HCT116 (cell line): Measurements from ENCODE around the gene GAB2. TPM values are rescaled to one million over a fixed set of nuclear protein-coding genes. Genes with fewer than 3 reads are reported as not detected.

Experiments used
- ATAC-seq: fragments of 200-7000 bp; cut with Tn5 transposase; 2 replicates; pipeline ENCODE4 v1.9.1; 2020; ENCODE audit warnings: mild to moderate bottlenecking, moderate library complexity
- BruUV-seq: library from RNA; stranded (reverse); fragments of 400-500 nt; replicated peaks from 2 replicates; lab custom pipeline; 2021; lab: Mats Ljungman, UMichigan
- CTCF ChIA-PET: fragments of 300-600 bp; sonication (Branson Sonifier 250); formaldehyde crosslinking; loops from one replicate; lab custom pipeline; 2021; ENCODE audit warnings: antibody characterized with exemption; lab: Charles Lee
- POLR2A ChIA-PET: fragments of 300-600, 350-600 bp; sonication (Branson Sonifier 250); formaldehyde crosslinking; loops from one replicate; lab custom pipeline; 2021; ENCODE audit warnings: antibody characterized with exemption; lab: Charles Lee
- RAD21 ChIA-PET, 2 experiments: fragments of 300-600 bp; sonication (Branson Sonifier 250); formaldehyde crosslinking; loops; one replicate each; lab custom pipeline; 2023; ENCODE audit warnings: low total read pairs in 2 of 2; ENCODE audit not compliant: uncharacterized antibody in 2 of 2, unreplicated experiment in 2 of 2, low non-redundant PET in 1 of 2; lab: Charles Lee
- DNase-seq: peaks from one replicate; pipeline ENCODE4 v3.0.0-alpha.2; 2010; ENCODE audit warnings: low read depth, low spot score
- H2AFZ ChIP-seq: fragments of 200-600 bp; shearing (Covaris generic), sonication (generic); 2 replicates; pipeline ENCODE4 v1.6.1; 2017; ENCODE audit warnings: low read depth, mixed run types, mixed read lengths, antibody characterized with exemption, low read length; ENCODE audit not compliant: poor library complexity, severe bottlenecking
- H3K27ac ChIP-seq: 2 replicates; pipeline ENCODE4 v1.5.1; 2012; ENCODE audit warnings: low read depth, low read length
- H3K27me3 ChIP-seq: fragments of 200-600 bp; sonication (generic); 2 replicates; pipeline ENCODE4 v1.6.1; 2016; ENCODE audit warnings: mixed run types, low read length, mixed read lengths; ENCODE audit not compliant: insufficient read depth
- H3K36me3 ChIP-seq, 2 experiments: fragments of 200-500 bp in 1 of 2; fragments of 200-600 bp in 1 of 2; sonication (Bioruptor generic) in 1 of 2; sonication (generic) in 1 of 2; 2 replicates each; pipeline versions ENCODE4 v1.5.1 to v1.6.1; 2014 to 2016; ENCODE audit warnings: low read length in 2 of 2, inconsistent platforms in 1 of 2, mixed read lengths in 1 of 2, mixed run types in 1 of 2; ENCODE audit not compliant: insufficient read depth in 2 of 2, control insufficient read depth in 1 of 2
- H3K4me1 ChIP-seq, 2 experiments: fragments of 200-600 bp in 1 of 2; sonication (generic) in 1 of 2; 2 replicates each; pipeline versions ENCODE4 v1.5.1 to v1.6.1; 2012 to 2017; ENCODE audit warnings: low read length in 2 of 2, inconsistent platforms in 1 of 2, mild to moderate bottlenecking in 1 of 2, mixed read lengths in 1 of 2, mixed run types in 1 of 2, moderate library complexity in 1 of 2; ENCODE audit not compliant: insufficient read depth in 2 of 2, control insufficient read depth in 1 of 2
- H3K4me2 ChIP-seq: fragments of 200-600 bp; sonication (generic); 2 replicates; pipeline ENCODE4 v1.6.1; 2017; ENCODE audit warnings: mixed run types, low read length, mixed read lengths
- H3K4me3 ChIP-seq, 2 experiments: fragments of 200-600 bp in 1 of 2; sonication (generic) in 1 of 2; replicated peaks in 1 of 2; 2 replicates each; pipeline ENCODE4 v1.5.1; 2011 to 2016; ENCODE audit warnings: low read length in 2 of 2, control low read depth in 1 of 2, low read depth in 1 of 2, mild to moderate bottlenecking in 1 of 2, mixed read lengths in 1 of 2, mixed run types in 1 of 2
- H3K79me2 ChIP-seq: fragments of 200-600 bp; sonication (generic); 2 replicates; pipeline ENCODE4 v1.6.1; 2017; ENCODE audit warnings: mild to moderate bottlenecking, mixed run types, low read length, moderate library complexity, mixed read lengths; ENCODE audit not compliant: insufficient read depth
- H3K9ac ChIP-seq: fragments of 200-600 bp; sonication (generic); 2 replicates; pipeline ENCODE4 v1.6.1; 2016; ENCODE audit warnings: low read length, mixed read lengths
- H3K9me2 ChIP-seq: fragments of 200-600 bp; sonication (generic), shearing (Covaris generic); 2 replicates; pipeline ENCODE4 v1.6.1; 2017; ENCODE audit warnings: mixed run types, mild to moderate bottlenecking, moderate library complexity; ENCODE audit not compliant: insufficient read depth
- H3K9me3 ChIP-seq, 2 experiments: fragments of 200-500 bp in 1 of 2; fragments of 200-600 bp in 1 of 2; sonication (Bioruptor generic) in 1 of 2; sonication (generic) in 1 of 2; 2 replicates each; pipeline ENCODE4 v1.6.1; 2014 to 2017; ENCODE audit warnings: low read length in 2 of 2, mixed read lengths in 2 of 2, inconsistent platforms in 1 of 2, low read depth in 1 of 2, mild to moderate bottlenecking in 1 of 2, mixed run types in 1 of 2, moderate library complexity in 1 of 2; ENCODE audit not compliant: control insufficient read depth in 1 of 2, insufficient read depth in 1 of 2
- H4K20me1 ChIP-seq: fragments of 200-600 bp; sonication (generic), shearing (Covaris generic); 2 replicates; pipeline ENCODE4 v1.6.1; 2017; ENCODE audit warnings: mixed run types, mild to moderate bottlenecking, moderate library complexity; ENCODE audit not compliant: insufficient read depth
- CBX3 ChIP-seq: IDR thresholded peaks from 2 replicates; pipeline ENCODE4 v1.6.1; 2012; ENCODE audit warnings: low read depth
- CEBPB ChIP-seq: IDR thresholded peaks from 2 replicates; pipeline ENCODE4 v1.6.1; 2012; ENCODE audit warnings: low read depth
- ELF1 ChIP-seq: IDR thresholded peaks from 2 replicates; pipeline ENCODE4 v1.6.1; 2012; ENCODE audit warnings: low read depth, borderline replicate concordance
- EZH2 ChIP-seq: fragments of 200-600 bp; sonication (generic); IDR thresholded peaks from 2 replicates; pipeline ENCODE4 v1.6.1; 2017; ENCODE audit warnings: antibody characterized with exemption, mixed run types
- EZH2phosphoT487 ChIP-seq: fragments of 200-600 bp; IDR thresholded peaks from 2 replicates; pipeline ENCODE4 v1.6.1; 2018; ENCODE audit warnings: antibody characterized with exemption, borderline replicate concordance
- FOSL1 ChIP-seq: IDR thresholded peaks from 2 replicates; pipeline ENCODE4 v1.6.1; 2012; ENCODE audit warnings: low read depth
- RAD21 ChIP-seq: IDR thresholded peaks from 2 replicates; pipeline ENCODE4 v1.6.1; 2012; ENCODE audit warnings: low read depth, mild to moderate bottlenecking
- SIN3A ChIP-seq: IDR thresholded peaks from 2 replicates; pipeline ENCODE4 v1.6.1; 2012; ENCODE audit warnings: low read depth
- TCF7L2 ChIP-seq: IDR thresholded peaks from 2 replicates; pipeline ENCODE4 v1.7.0; 2011; ENCODE audit warnings: borderline replicate concordance, inconsistent platforms; ENCODE audit not compliant: insufficient read depth, insufficient read length; ENCODE audit errors: extremely low read depth
- YY1 ChIP-seq: IDR thresholded peaks from 2 replicates; pipeline ENCODE4 v1.6.1; 2011; ENCODE audit warnings: low read length, low read depth, moderate library complexity, mild to moderate bottlenecking; ENCODE audit not compliant: insufficient replicate concordance; ENCODE audit errors: extremely low read depth
- ZFX ChIP-seq: fragments of 450-650 bp; IDR thresholded peaks from 2 replicates; pipeline ENCODE4 v1.6.1; 2017
- ZNF274 ChIP-seq: fragments of 200-500 bp; sonication (Bioruptor generic); IDR thresholded peaks from 2 replicates; pipeline ENCODE4 v1.6.1; 2014; ENCODE audit warnings: mild to moderate bottlenecking, low read depth, low read length, inconsistent platforms
- intact Hi-C: fragments of 100-400 bp; cut with micrococcal nuclease; formaldehyde crosslinking; loops from 2 replicates; pipeline ENCODE4 v1.10.0; 2022
- total RNA-seq: library from RNA; stranded (reverse); gene quantifications from one replicate; pipeline ENCODE4 v1.2.1, GENCODE V29; 2021; ENCODE audit not compliant: unreplicated experiment
- TF ChIP-seq, protein P1 (sequence below): IDR thresholded peaks from 2 replicates; pipeline ENCODE4 v1.6.1; 2012
- TF ChIP-seq, protein P2 (sequence below), 3 experiments: fragments of 200-600 bp in 1 of 3; sonication (generic) in 1 of 3; IDR thresholded peaks in 2 of 3; conservative IDR thresholded peaks in 1 of 3; 2 replicates each; pipeline ENCODE4 v1.5.1; 2012 to 2017; ENCODE audit warnings: low read depth in 2 of 3, low read length in 2 of 3, antibody characterized with exemption in 1 of 3, borderline replicate concordance in 1 of 3, control low read depth in 1 of 3, mild to moderate bottlenecking in 1 of 3, mixed read lengths in 1 of 3, mixed run types in 1 of 3, moderate library complexity in 1 of 3; ENCODE audit not compliant: insufficient read depth in 1 of 3

Gene GAB2
- total RNA-seq, 1 experiment from 2014 or later = 1.9 TPM

DNA sequence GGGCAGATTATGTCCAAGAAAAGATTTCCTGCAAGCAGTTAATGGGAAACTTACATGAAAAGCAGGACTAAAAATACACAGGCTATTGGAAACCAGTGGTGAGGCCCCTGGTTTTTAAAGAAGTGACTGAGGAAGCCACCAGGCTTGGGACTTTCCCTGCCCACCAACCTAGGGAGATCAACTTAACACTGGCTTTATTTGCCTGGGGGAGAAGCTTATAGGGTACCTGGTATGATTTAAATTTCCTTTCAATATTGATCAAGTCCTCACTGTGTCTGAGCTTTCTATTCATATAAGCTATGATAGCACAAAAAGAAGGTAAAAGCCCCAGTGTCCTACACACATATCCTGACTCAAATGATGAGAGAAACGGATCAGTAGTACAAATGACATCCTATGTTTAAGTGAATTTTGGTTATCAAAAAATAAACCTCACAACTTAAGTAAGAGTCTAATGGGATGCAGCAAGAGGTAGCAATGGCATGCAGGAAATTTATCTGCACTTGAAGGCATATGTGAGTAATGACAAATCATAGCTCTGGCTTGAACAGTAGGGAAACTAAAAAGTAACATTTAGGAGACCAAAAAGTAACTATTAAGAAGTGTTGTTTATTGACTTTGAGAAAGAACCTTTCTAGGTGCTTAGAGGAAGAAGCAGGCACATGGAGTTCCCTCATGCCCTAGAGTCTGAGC is 85.3 kb downstream of the GAB2 start:
- no peaks in the 10 kb centered on the region for H3K36me3 ChIP-seq
- ChIA-PET RAD21 (no interaction called here), POLR2A (no interaction called here)
- no peaks in the 10 kb centered on the region for H3K27me3 ChIP-seq
- ATAC-seq = no peak
- no TSS peak for BruUV-seq
- no peaks in the 10 kb centered on the region for H3K4me1 ChIP-seq
- H4K20me1 ChIP-seq = no peaks in the 10 kb centered on the region
- H3K4me2 ChIP-seq = no peak overlapping the region
- no peak for DNase-seq
- H3K4me3 ChIP-seq = no peak overlapping the region
- peaks cover 0 to 3% of the 10 kb centered on the region in 2 experiments; a peak in 1 of 4 replicates for H3K9me3 ChIP-seq
- TF ChIP-seq SIN3A (no peak), CEBPB (no peak), ELF1 (no peak), EZH2phosphoT487 (no peak), ZFX (no peak), CBX3 (no peak), FOSL1 (no peak), TCF7L2 (no peak), EZH2 (no peak), YY1 (no peak), RAD21 (no peak), ZNF274 (no peak)
- TF ChIP-seq, protein P1, sequence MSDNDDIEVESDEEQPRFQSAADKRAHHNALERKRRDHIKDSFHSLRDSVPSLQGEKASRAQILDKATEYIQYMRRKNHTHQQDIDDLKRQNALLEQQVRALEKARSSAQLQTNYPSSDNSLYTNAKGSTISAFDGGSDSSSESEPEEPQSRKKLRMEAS = no peak
- TF ChIP-seq, protein P2, sequence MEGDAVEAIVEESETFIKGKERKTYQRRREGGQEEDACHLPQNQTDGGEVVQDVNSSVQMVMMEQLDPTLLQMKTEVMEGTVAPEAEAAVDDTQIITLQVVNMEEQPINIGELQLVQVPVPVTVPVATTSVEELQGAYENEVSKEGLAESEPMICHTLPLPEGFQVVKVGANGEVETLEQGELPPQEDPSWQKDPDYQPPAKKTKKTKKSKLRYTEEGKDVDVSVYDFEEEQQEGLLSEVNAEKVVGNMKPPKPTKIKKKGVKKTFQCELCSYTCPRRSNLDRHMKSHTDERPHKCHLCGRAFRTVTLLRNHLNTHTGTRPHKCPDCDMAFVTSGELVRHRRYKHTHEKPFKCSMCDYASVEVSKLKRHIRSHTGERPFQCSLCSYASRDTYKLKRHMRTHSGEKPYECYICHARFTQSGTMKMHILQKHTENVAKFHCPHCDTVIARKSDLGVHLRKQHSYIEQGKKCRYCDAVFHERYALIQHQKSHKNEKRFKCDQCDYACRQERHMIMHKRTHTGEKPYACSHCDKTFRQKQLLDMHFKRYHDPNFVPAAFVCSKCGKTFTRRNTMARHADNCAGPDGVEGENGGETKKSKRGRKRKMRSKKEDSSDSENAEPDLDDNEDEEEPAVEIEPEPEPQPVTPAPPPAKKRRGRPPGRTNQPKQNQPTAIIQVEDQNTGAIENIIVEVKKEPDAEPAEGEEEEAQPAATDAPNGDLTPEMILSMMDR (IDR thresholded peaks at IDR 0.05 in 2 of 3, conservative IDR thresholded peaks at IDR 0.05 in 1 of 3; ENCODE audit: borderline replicate concordance in 1 of 3, insufficient read depth in 1 of 3, low read depth in 2 of 3, low read length in 2 of 3) = no peak
- TF ChIP-seq, all 23 proteins: peak for 0
- Histone ChIP-seq H3K9me2 (no peaks in the 10 kb centered on the region), H3K27ac (no peak overlapping the region), H2AFZ (no peak overlapping the region), H3K79me2 (no peaks in the 10 kb centered on the region), H3K9ac (no peak overlapping the region)
- intact Hi-C loops = no loop called here
- CTCF ChIA-PET = no interaction called here
